ENCODE measurements around the gene PIK3CB. TPM values are rescaled to one million over a fixed set of nuclear protein-coding genes. Genes with fewer than 3 reads are reported as not detected.

The PIK3CB gene
- total RNA-seq, 1 experiment from 2014 or later = 29.7 TPM

GRCh38 chr3:138725116-138725515 is 109.6 kb downstream of the PIK3CB start:
- no peaks in the 10 kb centered on the region for H3K9me3 ChIP-seq
- H3K4me1 ChIP-seq = no peaks in the 10 kb centered on the region
- no peak overlapping the region for H3K4me3 Mint-ChIP-seq (ENCODE audit: unreplicated experiment)
- no peak overlapping the region for H3K27ac Mint-ChIP-seq (ENCODE audit: unreplicated experiment)
- POLR2A ChIA-PET = no interaction called here
- no peaks in the 10 kb centered on the region for H3K36me3 ChIP-seq (ENCODE audit: control insufficient read depth, insufficient read depth, low read length)
- H3K27me3 ChIP-seq (replicated peaks; ENCODE audit: control insufficient read depth, insufficient read depth, low read length) = no peaks in the 10 kb centered on the region
- intact Hi-C loops (cut with micrococcal nuclease; ENCODE audit: unreplicated experiment) = no loop called here
- no peaks in the 10 kb centered on the region for H3K9me3 Mint-ChIP-seq (ENCODE audit: unreplicated experiment)
- no peaks in the 10 kb centered on the region for H3K4me1 Mint-ChIP-seq (ENCODE audit: low read depth, unreplicated experiment)
- CTCF ChIA-PET = no interaction called here
- peaks cover 5% of the 10 kb centered on the region for H3K36me3 Mint-ChIP-seq (ENCODE audit: insufficient read depth, unreplicated experiment)
- BruUV-seq (replicated peaks) = no TSS peak
- no peak for TF ChIP-seq CTCF (IDR thresholded peaks at IDR 0.05; ENCODE audit: insufficient read depth in 1 of 2, low read depth in 1 of 2, low read length in 1 of 2, severe bottlenecking in 1 of 2, unreplicated experiment in 1 of 2)
- H3K4me3 ChIP-seq (ENCODE audit: low read depth, low read length) = no peak overlapping the region
- no peaks in the 10 kb centered on the region for H3K27me3 Mint-ChIP-seq (ENCODE audit: insufficient read depth, unreplicated experiment)
- no peak for DNase-seq

GRCh38 chr3:138724443-138724842 is 110.3 kb downstream of the PIK3CB start:
- H3K9me3 Mint-ChIP-seq (ENCODE audit: unreplicated experiment) = no peaks in the 10 kb centered on the region
- intact Hi-C loops (cut with micrococcal nuclease; ENCODE audit: unreplicated experiment) = no loop called here
- no TSS peak for BruUV-seq (replicated peaks)
- ChIA-PET POLR2A (no interaction called here), CTCF (no interaction called here)
- no peaks in the 10 kb centered on the region for H3K36me3 ChIP-seq (ENCODE audit: control insufficient read depth, insufficient read depth, low read length)
- H3K27ac Mint-ChIP-seq (ENCODE audit: unreplicated experiment) = no peak overlapping the region
- peaks cover 5% of the 10 kb centered on the region for H3K36me3 Mint-ChIP-seq (ENCODE audit: insufficient read depth, unreplicated experiment)
- DNase-seq = no peak
- no peaks in the 10 kb centered on the region for H3K9me3 ChIP-seq
- H3K4me1 ChIP-seq = no peaks in the 10 kb centered on the region
- H3K27me3 Mint-ChIP-seq (ENCODE audit: insufficient read depth, unreplicated experiment) = no peaks in the 10 kb centered on the region
- no peak for TF ChIP-seq CTCF (IDR thresholded peaks at IDR 0.05; ENCODE audit: insufficient read depth in 1 of 2, low read depth in 1 of 2, low read length in 1 of 2, severe bottlenecking in 1 of 2, unreplicated experiment in 1 of 2)
- H3K4me3 Mint-ChIP-seq (ENCODE audit: unreplicated experiment) = no peak overlapping the region
- no peaks in the 10 kb centered on the region for H3K27me3 ChIP-seq (replicated peaks; ENCODE audit: control insufficient read depth, insufficient read depth, low read length)
- H3K4me3 ChIP-seq (ENCODE audit: low read depth, low read length) = no peak overlapping the region
- no peaks in the 10 kb centered on the region for H3K4me1 Mint-ChIP-seq (ENCODE audit: low read depth, unreplicated experiment)

DNA sequence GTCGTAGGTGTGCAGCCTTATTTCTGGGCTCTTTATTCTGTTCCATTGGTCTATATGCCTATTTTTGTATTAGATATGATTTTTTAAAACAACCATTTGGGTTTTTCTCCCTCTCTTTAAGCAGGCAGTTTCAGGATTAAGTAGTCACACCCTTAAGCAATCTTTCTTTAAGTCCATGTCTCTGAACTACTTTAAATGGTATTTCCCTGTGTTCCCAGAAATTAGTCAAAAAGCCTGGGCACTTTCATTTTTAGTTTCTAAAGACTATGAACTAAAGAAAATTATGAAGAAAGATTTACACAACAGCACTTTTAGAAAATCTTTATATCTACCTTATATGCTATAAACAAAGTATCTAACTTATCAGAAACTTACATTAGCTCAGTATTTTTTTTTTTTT is 115.9 kb downstream of the PIK3CB start:
- DNase-seq = no peak
- no peak overlapping the region for H3K4me3 ChIP-seq (ENCODE audit: low read depth, low read length)
- H3K4me1 Mint-ChIP-seq (ENCODE audit: low read depth, unreplicated experiment) = peaks cover 6% of the 10 kb centered on the region
- ChIA-PET CTCF (no interaction called here), POLR2A (no interaction called here)
- no peak overlapping the region for H3K27ac Mint-ChIP-seq (ENCODE audit: unreplicated experiment)
- H3K4me1 ChIP-seq = no peaks in the 10 kb centered on the region
- H3K9me3 ChIP-seq = no peaks in the 10 kb centered on the region
- no peaks in the 10 kb centered on the region for H3K27me3 Mint-ChIP-seq (ENCODE audit: insufficient read depth, unreplicated experiment)
- H3K27me3 ChIP-seq (replicated peaks; ENCODE audit: control insufficient read depth, insufficient read depth, low read length) = no peaks in the 10 kb centered on the region
- no peaks in the 10 kb centered on the region for H3K36me3 Mint-ChIP-seq (ENCODE audit: insufficient read depth, unreplicated experiment)
- BruUV-seq (replicated peaks) = no TSS peak
- intact Hi-C loops (cut with micrococcal nuclease; ENCODE audit: unreplicated experiment) = no loop called here
- H3K36me3 ChIP-seq (ENCODE audit: control insufficient read depth, insufficient read depth, low read length) = no peaks in the 10 kb centered on the region
- TF ChIP-seq CTCF (IDR thresholded peaks at IDR 0.05; ENCODE audit: insufficient read depth in 1 of 2, low read depth in 1 of 2, low read length in 1 of 2, severe bottlenecking in 1 of 2, unreplicated experiment in 1 of 2) = no peak
- no peak overlapping the region for H3K4me3 Mint-ChIP-seq (ENCODE audit: unreplicated experiment)
- H3K9me3 Mint-ChIP-seq (ENCODE audit: unreplicated experiment) = no peaks in the 10 kb centered on the region
